Endothelial cell of umbilical vein (primary cell): ENCODE data around the gene OR2F2. TPM values are rescaled to one million over a fixed set of nuclear protein-coding genes. Genes with fewer than 3 reads are reported as not detected.

Source experiments
- BruUV-seq: library from RNA; stranded (reverse); fragments of 400-500 nt; replicated peaks from 2 replicates; lab custom pipeline; 2021; lab: Mats Ljungman, UMichigan
- CTCF ChIA-PET: fragments of 300-600, 350-600 bp; sonication (Branson Sonifier 250); formaldehyde crosslinking; loops from one replicate; lab custom pipeline; 2021; ENCODE audit warnings: antibody characterized with exemption, inconsistent platforms; lab: Charles Lee
- POLR2A ChIA-PET: fragments of 300-600, 350-600 bp; sonication (Branson Sonifier 250); formaldehyde crosslinking; loops from one replicate; lab custom pipeline; 2021; ENCODE audit warnings: antibody characterized with exemption, inconsistent platforms; lab: Charles Lee
- DNase-seq: peaks from one replicate; pipeline ENCODE4 v3.0.0-alpha.2; 2011; ENCODE audit warnings: low read depth, low spot score
- FAIRE-seq: peaks from 2 replicates; lab custom pipeline; 2011; peaks lifted over from hg19 to GRCh38; lab: Jason Lieb, UNC
- H2AFZ ChIP-seq: 2 replicates; pipeline ENCODE4 v1.6.0; 2012; ENCODE audit warnings: low read depth, low read length, control low read depth, inconsistent platforms
- H3K27ac ChIP-seq: 2 replicates; pipeline ENCODE4 v1.5.1; 2011; ENCODE audit warnings: low read depth, mild to moderate bottlenecking, control low read depth, low read length, moderate library complexity; ENCODE audit not compliant: insufficient read depth
- H3K27me3 ChIP-seq, 2 experiments: 2 replicates each; pipeline versions ENCODE4 v1.6.0 to v1.6.1; 2011; ENCODE audit warnings: low read length in 2 of 2, mixed read lengths in 1 of 2; ENCODE audit not compliant: control insufficient read depth in 2 of 2, insufficient read depth in 2 of 2
- H3K36me3 ChIP-seq, 2 experiments: 2 replicates in 1 of 2; 3 replicates in 1 of 2; pipeline ENCODE4 v1.5.1; 2011; ENCODE audit warnings: low read length in 2 of 2, mild to moderate bottlenecking in 1 of 2, moderate library complexity in 1 of 2; ENCODE audit not compliant: control insufficient read depth in 2 of 2, insufficient read depth in 2 of 2; ENCODE audit errors: extremely low read depth in 1 of 2
- H3K4me1 ChIP-seq: 3 replicates; pipeline ENCODE4 v1.5.1; 2011; ENCODE audit warnings: mild to moderate bottlenecking, low read length; ENCODE audit not compliant: control insufficient read depth, insufficient read depth; ENCODE audit errors: extremely low read depth
- H3K4me2 ChIP-seq: 2 replicates; pipeline ENCODE4 v1.6.1; 2011; ENCODE audit warnings: low read length, control low read depth, mixed read lengths; ENCODE audit not compliant: insufficient read depth
- H3K4me3 ChIP-seq, 3 experiments: fragments of 200-600 bp in 1 of 3; sonication (generic), shearing (Covaris generic) in 1 of 3; replicated peaks in 1 of 3; 2 replicates each; pipeline ENCODE4 v1.5.1; 2011 to 2016; ENCODE audit warnings: control low read depth in 3 of 3, low read length in 3 of 3, mild to moderate bottlenecking in 2 of 3, inconsistent platforms in 1 of 3, low read depth in 1 of 3, moderate library complexity in 1 of 3; ENCODE audit not compliant: insufficient read depth in 1 of 3
- H3K79me2 ChIP-seq: 2 replicates; pipeline ENCODE4 v1.6.0; 2012; ENCODE audit warnings: low read length, inconsistent platforms; ENCODE audit not compliant: control insufficient read depth, insufficient read depth
- H3K9ac ChIP-seq: replicated peaks from 2 replicates; pipeline ENCODE3; 2011; ENCODE audit warnings: low read length, control low read depth; ENCODE audit not compliant: insufficient read depth; ENCODE audit errors: extremely low read depth
- H3K9me1 ChIP-seq: replicated peaks from 3 replicates; pipeline ENCODE4 v1.6.0; 2011; ENCODE audit warnings: mild to moderate bottlenecking, low read length; ENCODE audit not compliant: control insufficient read depth, insufficient read depth; ENCODE audit errors: extremely low read depth
- H3K9me3 ChIP-seq: replicated peaks from 2 replicates; pipeline ENCODE4 v1.5.1; 2012; ENCODE audit warnings: low read length, inconsistent platforms; ENCODE audit not compliant: control insufficient read depth, insufficient read depth
- H4K20me1 ChIP-seq: replicated peaks from 2 replicates; pipeline ENCODE3; 2011; ENCODE audit warnings: mild to moderate bottlenecking, low read length; ENCODE audit not compliant: control insufficient read depth, insufficient read depth; ENCODE audit errors: extremely low read depth
- CTCF ChIP-seq, 2 donors: IDR thresholded peaks; 1 replicate in 1 of 2; 2 replicates in 1 of 2; pipeline ENCODE4 v1.5.1; 2011; ENCODE audit warnings: low read length in 2 of 2, mild to moderate bottlenecking in 2 of 2, moderate library complexity in 2 of 2, control low read depth in 1 of 2, inconsistent platforms in 1 of 2, low read depth in 1 of 2; ENCODE audit not compliant: insufficient read depth in 1 of 2; ENCODE audit errors: extremely low read depth in 1 of 2
- EZH2 ChIP-seq: IDR thresholded peaks from 2 replicates; pipeline ENCODE4 v1.6.1; 2012; ENCODE audit warnings: borderline replicate concordance, low read depth, mild to moderate bottlenecking, moderate library complexity, low read length, inconsistent platforms; ENCODE audit not compliant: severe bottlenecking
- FOS ChIP-seq: IDR thresholded peaks from 2 replicates; pipeline ENCODE4 v1.6.1; 2011; ENCODE audit warnings: mild to moderate bottlenecking, low read length, moderate library complexity, borderline replicate concordance; ENCODE audit not compliant: insufficient read depth
- GATA2 ChIP-seq: IDR thresholded peaks from 2 replicates; pipeline ENCODE4 v1.7.0; 2011; ENCODE audit warnings: low read depth, mild to moderate bottlenecking, moderate library complexity, mixed read lengths, low read length; ENCODE audit not compliant: insufficient read length, insufficient read depth
- JUN ChIP-seq: IDR thresholded peaks from 2 replicates; pipeline ENCODE4 v1.6.1; 2011; ENCODE audit warnings: borderline replicate concordance, low read depth; ENCODE audit not compliant: insufficient read length, insufficient read depth
- MAX ChIP-seq: IDR thresholded peaks from 2 replicates; pipeline ENCODE4 v1.6.1; 2011; ENCODE audit not compliant: insufficient read depth, insufficient read length
- MYC ChIP-seq: IDR thresholded peaks from one replicate; pipeline ENCODE4 v1.6.1; 2011; ENCODE audit warnings: mild to moderate bottlenecking, low read depth, low read length
- POLR2A ChIP-seq: IDR thresholded peaks from 2 replicates; pipeline ENCODE4 v1.6.1; 2012; ENCODE audit warnings: low read depth, mild to moderate bottlenecking, control low read depth, low read length
- POLR2AphosphoS5 ChIP-seq: IDR thresholded peaks from 2 replicates; pipeline ENCODE4 v1.6.1; 2012; ENCODE audit warnings: low read depth, mild to moderate bottlenecking, control low read depth, low read length, moderate library complexity; ENCODE audit not compliant: insufficient read depth
- dilution Hi-C: fragments of 300-500 bp; cut with MboI; formaldehyde crosslinking; loops from one replicate; pipeline ENCODE4 v1.15.0; 2019; ENCODE audit warnings: low sequenced_read_pairs; ENCODE audit not compliant: extremely low pct_ligation_motif_present
- intact Hi-C: fragments of 100-400 bp; cut with micrococcal nuclease; formaldehyde crosslinking; loops from one replicate; pipeline ENCODE4 v1.10.0; 2022
- polyA plus RNA-seq, 4 experiments: library from polyadenylated mRNA; depleted of rRNA in 3 of 4; stranded (reverse) in 3 of 4; unstranded in 1 of 4; fragments of >200 nt; gene quantifications; 2 replicates each; pipeline versions ENCODE4 v1.2.1 to v1.2.3, GENCODE V29; 2011 to 2012; ENCODE audit warnings: missing spikeins in 1 of 4
- total RNA-seq: library from RNA; stranded (reverse); gene quantifications from 2 replicates; pipeline ENCODE4 v1.2.3, GENCODE V29; 2021

The OR2F2 gene
- total and polyA plus RNA-seq, 2 donors (not counting 3 experiments of a cell fraction or from before 2014, with no cell fraction given), result not detected

- BruUV-seq, result no TSS peak
- H3K27ac ChIP-seq, result no peak overlapping the region
- FAIRE-seq (no peak), DNase-seq (no peak)
- no peak overlapping the region for H3K9ac ChIP-seq
- H3K79me2 ChIP-seq, result peaks cover 3% of the 10 kb centered on the region
- no peak for TF ChIP-seq FOS
- TF ChIP-seq EZH2, result no peak
- TF ChIP-seq POLR2AphosphoS5, result no peak
- TF ChIP-seq CTCF (IDR thresholded peaks at IDR 0.05; ENCODE audit: extremely low read depth in 1 of 2, insufficient read depth in 1 of 2, low read depth in 1 of 2, low read length in 2 of 2), result no peak
- no peak for TF ChIP-seq MAX
- TF ChIP-seq POLR2A, result no peak
- TF ChIP-seq GATA2, result no peak
- no peak for TF ChIP-seq MYC
- TF ChIP-seq JUN, result no peak
- no peaks in the 10 kb centered on the region for H3K4me1 ChIP-seq
- H3K27me3 ChIP-seq, result peaks cover 0 to 17% of the 10 kb centered on the region in 2 experiments
- H2AFZ ChIP-seq, result no peak overlapping the region
- ChIA-PET CTCF (interaction anchor here (1.0 to 1.6 kb wide), 2 partner anchors 13 to 77 kb away, joined by 3 to 5 read pairs; no protein-coding TSS in a partner anchor), POLR2A (no interaction called here)
- dilution Hi-C loops, result no loop called here
- H3K9me3 ChIP-seq, result no peaks in the 10 kb centered on the region
- H3K4me2 ChIP-seq, result no peak overlapping the region
- H3K36me3 ChIP-seq, result no peaks in the 10 kb centered on the region
- no peak overlapping the region for H3K4me3 ChIP-seq
- intact Hi-C loops, result loop anchor here (10.0 kb wide), 1 partner anchor 489 kb away; no protein-coding TSS in a partner anchor
- no peaks in the 10 kb centered on the region for H3K9me1 ChIP-seq
- no peaks in the 10 kb centered on the region for H4K20me1 ChIP-seq
These were observed 28.9 kb upstream of the OR2F2 start for GRCh38 chr7:143906151-143906550.
